K562 (cell line): ENCODE results near the gene ABI3BP. TPM values are rescaled to one million over a fixed set of nuclear protein-coding genes. Genes with fewer than 3 reads are reported as not detected.

Source experiments
- ATAC-seq: fragments of 200-7000 bp; cut with Tn5 transposase; 3 replicates; pipeline ENCODE4 v1.9.1; 2020; ENCODE audit warnings: moderate library complexity
- BruUV-seq: library from RNA; stranded (reverse); fragments of 400-500 nt; replicated peaks from 2 replicates; lab custom pipeline; 2021; lab: Mats Ljungman, UMichigan
- CTCF ChIA-PET: fragments of 300-600 bp; formaldehyde crosslinking; extraction: SDS; loops from one replicate; lab custom pipeline; 2021; ENCODE audit warnings: low intra/inter-chr PET ratio; lab: Yijun Ruan, JAX
- POLR2A ChIA-PET: fragments of 300-600, 350-650 bp; sonication (Branson Sonifier 250); formaldehyde crosslinking; extraction: SDS; loops from one replicate; lab custom pipeline; 2021; ENCODE audit warnings: antibody characterized with exemption, inconsistent platforms; lab: Yijun Ruan, JAX
- DNase-seq, 4 experiments: peaks; one replicate each; pipeline versions ENCODE4 v3.0.0 to v3.0.0-alpha.2; 2011 to 2018; ENCODE audit warnings: low spot score in 3 of 4, mixed read lengths in 3 of 4; ENCODE audit errors: extremely low read depth in 1 of 4
- FAIRE-seq: peaks from 2 replicates; lab custom pipeline; 2011; peaks lifted over from hg19 to GRCh38; lab: Jason Lieb, UNC
- H2AFZ ChIP-seq: 2 replicates; pipeline ENCODE4 v1.6.0; 2011; ENCODE audit warnings: low read depth, low read length, control low read depth, inconsistent platforms
- H3K27ac ChIP-seq: fragments of 200-600 bp; 3 replicates; pipeline ENCODE4 v1.8.0; 2011; ENCODE audit warnings: low read depth, mild to moderate bottlenecking, control low read depth, inconsistent platforms, low read length, moderate library complexity, mixed read lengths; ENCODE audit errors: extremely low read depth
- H3K27me3 ChIP-seq, 2 experiments: fragments of 300-600 bp in 1 of 2; 2 replicates in 1 of 2; 3 replicates in 1 of 2; pipeline versions ENCODE4 v1.6.0 to v1.8.0; 2011; ENCODE audit warnings: inconsistent platforms in 2 of 2, low read length in 2 of 2, mild to moderate bottlenecking in 1 of 2, mixed read lengths in 1 of 2, moderate library complexity in 1 of 2; ENCODE audit not compliant: control insufficient read depth in 2 of 2, insufficient read depth in 2 of 2
- H3K36me3 ChIP-seq: fragments of 300-600 bp; 3 replicates; pipeline ENCODE4 v1.8.0; 2011; ENCODE audit warnings: mild to moderate bottlenecking, low read length, inconsistent platforms; ENCODE audit not compliant: control insufficient read depth, insufficient read depth
- H3K4me1 ChIP-seq, 2 experiments: fragments of 200-600 bp in 1 of 2; replicated peaks in 1 of 2; 2 replicates in 1 of 2; 3 replicates in 1 of 2; pipeline versions ENCODE4 v1.5.1 to v1.8.0; 2011; ENCODE audit warnings: inconsistent platforms in 2 of 2, low read length in 2 of 2, mild to moderate bottlenecking in 1 of 2, mixed read lengths in 1 of 2, moderate library complexity in 1 of 2; ENCODE audit not compliant: control insufficient read depth in 2 of 2, insufficient read depth in 2 of 2
- H3K4me2 ChIP-seq: 2 replicates; pipeline ENCODE4 v1.6.1; 2011; ENCODE audit warnings: low read length, control low read depth, inconsistent platforms, mixed read lengths; ENCODE audit not compliant: insufficient read depth
- H3K4me3 ChIP-seq: fragments of 200-600 bp; sonication (generic), shearing (Covaris generic); 2 replicates; pipeline ENCODE4 v1.5.1; 2016; ENCODE audit warnings: control low read depth, inconsistent platforms
- H3K79me2 ChIP-seq: fragments of 200-600 bp; 3 replicates; pipeline ENCODE4 v1.8.0; 2011; ENCODE audit warnings: low read length, inconsistent platforms; ENCODE audit not compliant: control insufficient read depth, insufficient read depth
- H3K9ac ChIP-seq, 2 experiments: 2 replicates each; pipeline versions ENCODE4 v1.6.0 to v1.6.1; 2011; ENCODE audit warnings: low read depth in 2 of 2, low read length in 2 of 2, control low read depth in 1 of 2, inconsistent platforms in 1 of 2, mild to moderate bottlenecking in 1 of 2, mixed read lengths in 1 of 2; ENCODE audit not compliant: insufficient read depth in 1 of 2
- H3K9me1 ChIP-seq: one replicate; pipeline ENCODE4 v1.6.0; 2011; ENCODE audit warnings: inconsistent platforms, mild to moderate bottlenecking, low read length, moderate library complexity; ENCODE audit not compliant: control insufficient read depth, insufficient read depth
- H3K9me3 ChIP-seq: replicated peaks from 2 replicates; pipeline ENCODE4 v1.5.1; 2011; ENCODE audit warnings: low read depth, low read length, inconsistent platforms; ENCODE audit not compliant: control insufficient read depth, insufficient read depth
- H4K20me1 ChIP-seq: replicated peaks from 2 replicates; pipeline ENCODE4 v1.6.1; 2011; ENCODE audit warnings: low read length, inconsistent platforms, mixed read lengths; ENCODE audit not compliant: control insufficient read depth, insufficient read depth
- BCL6 ChIP-seq: fragments of 250-450 bp; sonication (Bioruptor Pico); IDR thresholded peaks from 2 replicates; pipeline ENCODE4 v1.4.0; 2020
- DLX4 ChIP-seq: fragments of 250-450 bp; sonication (Bioruptor Pico); IDR thresholded peaks from 2 replicates; pipeline ENCODE4 v1.6.1; 2021; ENCODE audit warnings: mild to moderate bottlenecking
- HBP1 ChIP-seq: fragments of 450-650 bp; formaldehyde crosslinking; IDR thresholded peaks from 2 replicates; pipeline ENCODE4 v1.4.0; 2022; ENCODE audit warnings: missing genetic modification characterization
- NCOA1 ChIP-seq: fragments of 450-650 bp; IDR thresholded peaks from 2 replicates; pipeline ENCODE4 v1.6.1; 2016; ENCODE audit warnings: low read depth
- NFATC3 ChIP-seq: fragments of 450-650 bp; IDR thresholded peaks from 2 replicates; pipeline ENCODE4 v1.6.1; 2017; ENCODE audit warnings: mild to moderate bottlenecking
- NR0B1 ChIP-seq: fragments of 450-650 bp; IDR thresholded peaks from one replicate; pipeline ENCODE4 v1.6.1; 2018; ENCODE audit warnings: mild to moderate bottlenecking, moderate library complexity; ENCODE audit not compliant: partially characterized antibody
- PHF20 ChIP-seq: fragments of 450-650 bp; IDR thresholded peaks from 2 replicates; pipeline ENCODE4 v1.6.1; 2018; ENCODE audit not compliant: partially characterized antibody
- RBM14 ChIP-seq: fragments of 200-400 bp; formaldehyde crosslinking; IDR thresholded peaks from 2 replicates; pipeline ENCODE4 v1.6.1; 2018; ENCODE audit warnings: low read depth, mild to moderate bottlenecking, low read length, moderate library complexity, borderline replicate concordance; ENCODE audit not compliant: insufficient read depth
- STAG1 ChIP-seq: sonication (generic); formaldehyde crosslinking; IDR thresholded peaks from 2 replicates; pipeline ENCODE4 v1.5.0; 2020; ENCODE audit warnings: missing genetic modification reagents, borderline replicate concordance
- ZNF449 ChIP-seq: fragments of 250-450 bp; sonication (Bioruptor Pico); IDR thresholded peaks from 2 replicates; pipeline ENCODE4 v1.8.0; 2022; ENCODE audit warnings: moderate library complexity, mild to moderate bottlenecking, inconsistent platforms
- ZNF639 ChIP-seq, 2 experiments: fragments of 200-800 bp in 1 of 2; sonication (Bioruptor generic) in 1 of 2; sonication (generic) in 1 of 2; formaldehyde crosslinking in 1 of 2; IDR thresholded peaks in 1 of 2; conservative IDR thresholded peaks in 1 of 2; 2 replicates each; pipeline versions ENCODE4 v1.5.0 to v1.6.1; 2016 to 2020; ENCODE audit warnings: missing compliant biosample characterization in 1 of 2, missing genetic modification characterization in 1 of 2, missing genetic modification reagents in 1 of 2
- WGBS: fragments of 100-300 bp; shearing (Covaris generic); methylation state at CpG from one replicate; pipeline ENCODE4 v1.1.6; 2016; ENCODE audit warnings: low coverage, mixed read lengths; ENCODE audit not compliant: insufficient coverage; ENCODE audit errors: missing lambda C conversion rate; 5-methylcytosine and 5-hydroxymethylcytosine counted together
- in situ Hi-C: fragments of 300-500 bp; cut with MboI; formaldehyde crosslinking; loops from 4 replicates; pipeline ENCODE4 v1.15.0; 2018; ENCODE audit warnings: inconsistent platforms, mixed read lengths
- intact Hi-C: fragments of 100-400 bp; cut with micrococcal nuclease; formaldehyde crosslinking; loops from 2 replicates; pipeline ENCODE4 v1.14.2; 2022
- polyA plus RNA-seq, 8 experiments: library from polyadenylated mRNA; depleted of rRNA in 4 of 8; stranded (reverse) in 5 of 8; unstranded in 3 of 8; fragments of >200 nt; fragmentation: Nextera tagmentation in 2 of 8; fragmentation: Illumina TruSeq in 1 of 8; extraction: Ambion mirVana in 2 of 8; extraction: Trizol in 1 of 8; gene quantifications; 2 replicates each; pipeline versions ENCODE4 v1.2.1 to v1.2.3, GENCODE V29; 2011 to 2014; ENCODE audit warnings: inconsistent platforms in 1 of 8, missing spikeins in 1 of 8
- total RNA-seq, 7 experiments: library from RNA; depleted of rRNA in 6 of 7; stranded (reverse); fragments of >200 nt in 6 of 7; fragmentation: Illumina TruSeq in 2 of 7; extraction: Trizol in 2 of 7; gene quantifications; 2 replicates each; pipeline versions ENCODE4 v1.2.1 to v1.2.3, GENCODE V29; 2011 to 2021; ENCODE audit warnings: low replicate concordance in 1 of 7

ABI3BP gene
- total and polyA plus RNA-seq, 9 of the 15 experiments (the other 6 are each of a cell fraction or from before 2014, with no cell fraction given), result 0.01 to 0.24 (median 0.06) TPM; not detected in 5

- TF ChIP-seq PHF20, result no peak
- TF ChIP-seq NCOA1, result no peak
- no peak for TF ChIP-seq STAG1 (CRISPR knock-in tag)
These were observed 16.6 kb downstream of the ABI3BP start (continued) for GRCh38 chr3:100976611-100977010.

GRCh38 chr3:100975714-100976113 is 17.5 kb downstream of the ABI3BP start:
- H3K9me1 ChIP-seq, result no peaks in the 10 kb centered on the region
- WGBS, result 0% methylated on average over 2 of the region's 2 CpGs
- TF ChIP-seq NR0B1 (no peak), ZNF639 (CRISPR knock-in tag; conservative IDR thresholded peaks at IDR 0.05 in 1 of 2, IDR thresholded peaks at IDR 0.05 in 1 of 2) (no peak), DLX4 (CRISPR knock-in tag) (no peak), HBP1 (CRISPR knock-in tag) (no peak), BCL6 (CRISPR knock-in tag) (no peak), NFATC3 (no peak), ZNF449 (CRISPR knock-in tag) (no peak), RBM14 (no peak)
- TF ChIP-seq, all 486 proteins: peak for 0
- in situ Hi-C loops, result no loop called here
- Histone ChIP-seq H3K4me2 (no peak overlapping the region), H3K4me3 (no peak overlapping the region), H2AFZ (no peak overlapping the region), H3K36me3 (no peaks in the 10 kb centered on the region), H4K20me1 (no peaks in the 10 kb centered on the region), H3K27ac (no peak overlapping the region), H3K4me1 (no peaks in the 10 kb centered on the region), H3K27me3 (no peaks in the 10 kb centered on the region), H3K9ac (no peak overlapping the region), H3K9me3 (no peaks in the 10 kb centered on the region), H3K79me2 (no peaks in the 10 kb centered on the region)
- BruUV-seq, result no TSS peak
- CTCF ChIA-PET, result no interaction called here
- DNase-seq (no peak), ATAC-seq (no peak), FAIRE-seq (no peak)
- intact Hi-C loops, result no loop called here
- POLR2A ChIA-PET, result no interaction called here
